ENCODE results near the gene ROBO1.

GRCh38 chr3:79286882-79287281 is 480.9 kb downstream of the ROBO1 start:
- no peak for TF ChIP-seq CTCF (IDR thresholded peaks at IDR 0.05)
- no peak for TF ChIP-seq POLR2A (IDR thresholded peaks at IDR 0.05)

All from right lobe of liver (tissue), 4 donors.